Right renal cortex interstitium (tissue), 3 donors: ENCODE results near the gene EZH1. TPM values are rescaled to one million over a fixed set of nuclear protein-coding genes. Genes with fewer than 3 reads are reported as not detected.

Source experiments
- DNase-seq, 3 donors: peaks; one replicate each; pipeline ENCODE4 v3.0.0-alpha.2; 2013; ENCODE audit warnings: low read depth in 3 of 3, low spot score in 2 of 3
- polyA plus RNA-seq, 3 donors: library from polyadenylated mRNA; unstranded; fragments of 120-200 nt; gene quantifications; one replicate each; pipeline ENCODE4 v1.2.1, GENCODE V29; 2013; ENCODE audit not compliant: insufficient read length in 3 of 3

Gene EZH1
- polyA plus RNA-seq = 10 to 100 TPM; 37.3 to 44.1 (median 40.8) TPM

- DNase-seq = peak; percentile 67 to 81 (median 80)
These were observed at the start of gene EZH1 for GRCh38 chr17:42744806-42745617. Gene EZH1 (minus strand): TSS chr17:42745040. CDS start chr17:42728941, 16,099 bp downstream.

- DNase-seq = no peak
These were observed 47.7 kb upstream of the EZH1 start for GRCh38 chr17:42792545-42792944.

GRCh38 chr17:42791948-42792347, 47.1 kb upstream of the EZH1 start:
- DNase-seq = no peak

DNA sequence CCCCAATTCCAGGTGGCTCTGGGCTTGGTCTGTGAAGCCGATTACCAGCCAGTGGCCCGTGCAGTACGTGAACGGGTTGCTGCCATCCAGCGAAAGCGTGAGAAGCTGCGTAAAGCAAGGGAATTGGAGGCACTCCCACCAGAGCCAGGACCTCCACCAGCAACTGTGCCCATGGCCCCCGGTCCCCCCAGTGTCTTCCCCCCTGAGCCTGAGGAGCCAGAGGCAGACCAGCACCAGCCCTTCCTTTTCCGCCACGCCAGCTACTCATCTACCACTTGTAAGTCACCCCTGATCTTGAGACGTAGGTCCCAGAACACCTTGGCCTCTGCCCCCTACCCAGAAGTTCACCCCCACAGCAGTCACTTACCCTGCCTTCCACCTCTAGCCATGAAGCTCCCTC, 42.4 kb upstream of the EZH1 start:
- no peak for DNase-seq

DNA sequence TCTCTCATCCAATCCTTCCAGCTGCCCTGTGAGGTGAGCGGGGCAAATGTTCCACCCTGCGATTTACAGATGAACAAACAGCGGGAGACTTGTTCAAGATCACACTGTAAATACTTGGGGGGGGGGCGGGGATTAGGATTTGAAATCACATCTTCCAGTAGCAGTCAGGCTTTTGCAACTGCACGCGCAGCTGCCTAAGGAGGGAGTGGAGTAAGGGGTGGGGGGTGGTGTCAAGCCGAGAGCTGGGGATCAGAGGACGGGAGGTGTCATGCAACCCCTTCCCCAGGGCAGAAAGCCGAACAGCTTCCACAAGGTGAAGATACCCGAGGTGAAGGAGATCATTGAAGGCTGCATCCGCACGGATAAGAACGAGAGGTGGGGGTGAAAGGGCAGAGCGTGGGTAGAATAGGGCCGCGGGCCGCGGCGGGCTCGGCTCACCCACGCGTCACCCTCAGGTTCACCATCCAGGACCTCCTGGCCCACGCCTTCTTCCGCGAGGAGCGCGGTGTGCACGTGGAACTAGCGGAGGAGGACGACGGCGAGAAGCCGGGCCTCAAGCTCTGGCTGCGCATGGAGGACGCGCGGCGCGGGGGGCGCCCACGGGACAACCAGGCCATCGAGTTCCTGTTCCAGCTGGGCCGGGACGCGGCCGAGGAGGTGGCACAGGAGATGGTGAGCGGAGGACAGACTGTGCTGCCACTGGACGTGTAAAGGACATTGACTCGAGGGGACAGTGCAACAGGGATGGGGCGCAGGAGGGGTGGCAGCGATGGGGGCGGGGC, 40.2 kb upstream of the EZH1 start:
- DNase-seq = no peak

GRCh38 chr17:42784409-42784808, 39.6 kb upstream of the EZH1 start:
- DNase-seq = no peak

DNA sequence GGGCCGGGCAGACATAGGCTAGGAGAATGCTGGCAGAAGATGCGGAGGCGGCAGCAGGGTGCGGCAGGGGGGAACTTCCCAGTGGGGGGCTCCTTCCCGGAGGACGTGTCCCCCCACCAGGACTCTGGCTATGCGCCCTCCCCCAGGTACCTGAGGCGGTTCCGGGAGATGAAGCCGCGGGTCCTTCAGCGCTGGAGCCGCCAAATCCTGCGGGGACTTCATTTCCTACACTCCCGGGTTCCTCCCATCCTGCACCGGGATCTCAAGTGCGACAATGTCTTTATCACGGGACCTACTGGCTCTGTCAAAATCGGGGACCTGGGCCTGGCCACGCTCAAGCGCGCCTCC, 38.9 kb upstream of the EZH1 start:
- DNase-seq = no peak

- DNase-seq = no peak
These were observed 38.4 kb upstream of the EZH1 start for GRCh38 chr17:42783062-42783790.

- no peak for DNase-seq
These were observed 37.6 kb upstream of the EZH1 start for GRCh38 chr17:42782166-42783061.

DNA sequence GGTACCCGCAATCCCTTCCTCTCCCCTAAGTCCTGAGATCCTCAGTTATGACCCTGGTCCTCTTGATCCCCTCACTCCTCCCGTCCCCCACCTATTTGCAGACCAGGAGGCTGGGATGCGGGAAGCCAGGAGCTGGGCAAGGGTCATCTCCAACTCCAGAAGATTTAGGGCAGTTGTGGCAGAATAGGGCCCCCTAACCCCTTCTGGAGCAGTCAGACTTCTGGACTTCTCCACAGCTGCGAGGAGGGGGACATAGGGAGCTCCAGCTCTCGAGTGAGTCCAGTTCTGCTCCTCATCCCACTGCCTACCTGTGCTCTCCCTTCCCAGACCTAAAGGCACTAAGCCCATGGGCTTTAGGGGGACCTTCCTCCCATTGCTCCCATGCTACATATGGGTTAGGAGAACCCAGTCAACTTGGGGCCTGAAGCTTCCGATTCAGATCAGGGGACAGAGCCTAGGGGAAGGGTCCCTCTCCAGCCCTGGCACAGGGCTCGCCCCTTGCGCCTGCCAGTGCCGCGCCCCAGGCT, 36.9 kb upstream of the EZH1 start:
- DNase-seq = no peak

DNA sequence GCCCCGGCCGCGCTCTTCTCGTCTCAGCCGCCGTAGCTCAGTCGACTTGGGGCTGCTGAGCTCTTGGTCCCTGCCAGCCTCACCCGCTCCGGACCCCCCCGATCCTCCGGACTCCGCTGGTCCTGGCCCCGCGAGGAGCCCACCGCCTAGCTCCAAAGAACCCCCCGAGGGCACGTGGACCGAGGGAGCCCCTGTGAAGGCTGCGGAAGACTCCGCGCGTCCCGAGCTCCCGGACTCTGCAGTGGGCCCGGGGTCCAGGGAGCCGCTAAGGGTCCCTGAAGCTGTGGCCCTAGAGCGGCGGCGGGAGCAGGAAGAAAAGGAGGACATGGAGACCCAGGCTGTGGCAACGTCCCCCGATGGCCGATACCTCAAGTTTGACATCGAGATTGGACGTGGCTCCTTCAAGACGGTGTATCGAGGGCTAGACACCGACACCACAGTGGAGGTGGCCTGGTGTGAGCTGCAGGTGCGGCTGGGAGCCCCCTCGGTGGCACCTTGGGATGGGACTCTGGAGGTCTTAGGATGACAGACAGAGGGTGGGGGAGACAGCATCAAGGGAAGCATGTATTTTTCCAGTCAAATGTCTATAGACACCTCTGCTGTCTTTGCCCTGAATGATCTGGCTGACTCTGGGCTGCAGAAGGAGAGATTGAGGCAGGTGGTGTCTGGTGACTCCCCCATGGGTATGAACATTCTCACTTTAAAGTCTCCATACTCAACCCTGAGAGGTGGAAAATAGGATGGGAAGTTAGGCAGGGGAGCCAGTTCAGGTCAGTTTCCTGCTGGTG, 36.2 kb upstream of the EZH1 start:
- DNase-seq = no peak

DNA sequence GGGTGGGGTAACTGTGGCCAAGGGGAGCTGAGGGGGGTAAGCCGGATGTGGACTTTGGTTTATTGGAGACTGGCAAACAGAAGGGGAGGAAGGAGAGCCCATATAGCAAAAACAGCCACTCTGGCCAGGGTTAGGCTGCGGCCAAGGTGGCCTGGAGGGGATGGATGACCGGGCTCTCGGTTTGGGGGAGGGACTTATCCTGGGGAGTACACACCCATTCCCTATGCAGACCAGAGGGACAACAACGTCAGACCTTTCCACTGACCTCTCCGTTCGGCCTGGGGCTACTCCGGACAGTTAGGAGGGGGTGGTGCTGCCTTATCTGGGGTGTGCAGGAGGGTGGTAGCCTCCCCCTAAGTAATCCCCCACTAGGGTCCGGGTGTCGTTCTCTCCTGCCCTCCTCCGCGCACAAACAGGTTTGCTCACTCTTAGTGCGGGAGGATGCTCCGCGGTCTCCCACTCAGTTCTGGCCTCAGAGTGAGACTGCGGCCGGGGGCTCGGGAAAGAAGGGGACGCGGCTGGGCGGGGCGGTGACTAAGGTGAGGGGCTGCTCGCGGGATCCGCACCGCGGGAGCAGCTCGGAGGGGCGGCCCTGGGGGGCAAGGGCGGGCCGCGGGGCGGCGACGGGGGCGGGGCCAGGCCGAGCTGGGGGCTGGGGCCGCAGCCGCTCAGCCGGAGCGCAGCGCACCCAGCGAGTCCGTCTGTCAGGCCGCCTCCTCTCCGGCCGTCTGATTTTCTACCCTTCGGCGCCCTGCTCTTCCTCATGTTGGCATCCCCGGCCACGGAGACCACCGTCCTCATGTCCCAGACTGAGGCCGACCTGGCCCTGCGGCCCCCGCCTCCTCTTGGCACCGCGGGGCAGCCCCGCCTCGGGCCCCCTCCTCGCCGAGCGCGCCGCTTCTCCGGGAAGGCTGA, 35.4 kb upstream of the EZH1 start, which contains the start of gene WNK4:
WNK4 (plus strand) TSS at position 675 of the 915 bp plus-strand sequence; CDS start at position 764, 89 bp downstream.
- DNase-seq = no peak

DNA sequence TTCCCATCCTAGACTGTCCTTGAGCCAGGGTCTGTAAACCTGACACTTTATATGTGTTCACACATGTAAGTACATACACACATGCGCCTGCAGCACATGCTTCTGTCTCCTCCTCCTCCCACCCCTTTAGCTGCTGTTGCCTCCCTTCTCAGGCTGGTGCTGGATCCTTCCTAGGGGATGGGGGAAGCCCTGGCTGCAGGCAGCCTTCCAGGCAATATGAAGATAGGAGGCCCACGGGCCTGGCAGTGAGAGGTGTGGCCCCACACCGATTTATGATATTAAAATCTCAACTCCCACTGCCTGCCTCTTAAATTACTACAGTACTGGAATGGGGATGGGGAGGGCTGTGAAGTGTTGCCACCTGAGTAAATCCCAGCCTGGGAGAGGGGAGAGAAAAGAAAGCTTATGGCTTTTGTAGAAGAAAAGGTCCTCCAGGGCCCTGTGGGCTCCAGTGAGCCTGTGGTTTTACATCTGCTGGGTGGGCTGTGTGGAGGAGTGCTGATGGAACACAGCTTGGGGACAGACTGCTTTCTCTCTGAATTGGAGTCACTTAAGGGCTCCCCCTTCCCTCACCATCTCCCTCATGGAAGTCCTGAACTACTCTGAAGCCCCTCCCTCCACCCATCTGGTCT, 34.6 kb upstream of the EZH1 start:
- DNase-seq = no peak

DNA sequence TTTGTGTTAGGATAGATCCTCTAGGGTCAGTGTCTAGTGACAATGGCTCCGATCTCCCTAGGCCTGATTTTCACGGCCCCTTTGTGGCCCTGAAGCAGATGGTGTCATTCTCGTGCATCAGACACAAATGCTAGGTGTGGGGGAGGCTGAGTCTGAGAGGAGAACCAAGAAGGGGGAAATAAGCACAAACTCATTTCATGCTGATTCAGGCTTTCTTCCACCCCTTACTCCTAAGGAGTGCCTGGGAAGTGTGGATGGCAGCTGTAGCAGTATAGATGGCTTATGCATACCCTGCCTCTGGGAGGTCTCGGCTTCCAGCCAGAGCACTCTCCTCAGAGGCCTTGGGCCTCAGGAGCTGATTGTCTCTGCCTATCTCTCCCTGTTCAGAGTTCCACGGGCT, 33.7 kb upstream of the EZH1 start:
- DNase-seq = no peak

- no peak for DNase-seq
These were observed 30.8 kb upstream of the EZH1 start for GRCh38 chr17:42775534-42776098.

DNA sequence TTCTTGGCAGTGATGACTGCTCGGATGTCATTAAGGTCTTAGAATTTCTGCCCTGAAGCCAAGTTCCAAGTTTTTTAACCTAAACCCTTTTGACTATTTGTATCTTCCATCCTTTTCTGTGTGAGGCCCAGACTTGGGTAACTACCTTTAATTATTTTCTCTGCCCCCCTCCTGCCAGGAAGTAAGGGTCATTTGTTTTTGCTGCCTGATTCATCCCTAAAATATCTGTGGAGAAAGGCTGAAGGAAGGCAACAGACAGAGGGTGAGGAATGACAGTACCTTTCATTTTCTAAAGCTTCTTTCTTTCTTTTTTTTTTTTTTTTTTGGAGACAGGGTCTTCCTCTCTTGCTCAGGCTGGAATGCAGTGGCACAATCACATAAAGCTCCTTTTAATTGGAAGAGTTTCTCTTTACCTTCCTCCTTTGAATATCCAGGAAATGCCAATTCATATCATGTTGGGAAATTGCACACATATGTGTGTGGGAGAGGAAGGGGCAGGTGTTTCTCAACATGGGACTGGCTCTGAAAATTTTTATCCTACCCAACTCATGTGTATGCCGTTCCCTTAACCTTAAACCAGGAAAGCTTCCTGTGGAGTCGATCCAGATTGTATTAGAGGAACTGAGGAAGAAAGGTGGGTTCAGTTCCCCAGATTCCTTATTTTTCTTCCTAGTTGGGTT, 29.4 kb upstream of the EZH1 start:
- no peak for DNase-seq
